Stimulated activated CD4-positive, alpha-beta T cell treated with anti-CD3 and anti-CD28 coated beads, Interleukin-15, amount 100 ng/mL, for 48 hours (primary cell): ENCODE data around the gene TSPAN3.

Experiments used
- DNase-seq, 2 donors: peaks; one replicate each; pipeline ENCODE4 v3.0.0-alpha.2; 2020; ENCODE audit warnings: low read depth in 2 of 2

Gene TSPAN3

DNA sequence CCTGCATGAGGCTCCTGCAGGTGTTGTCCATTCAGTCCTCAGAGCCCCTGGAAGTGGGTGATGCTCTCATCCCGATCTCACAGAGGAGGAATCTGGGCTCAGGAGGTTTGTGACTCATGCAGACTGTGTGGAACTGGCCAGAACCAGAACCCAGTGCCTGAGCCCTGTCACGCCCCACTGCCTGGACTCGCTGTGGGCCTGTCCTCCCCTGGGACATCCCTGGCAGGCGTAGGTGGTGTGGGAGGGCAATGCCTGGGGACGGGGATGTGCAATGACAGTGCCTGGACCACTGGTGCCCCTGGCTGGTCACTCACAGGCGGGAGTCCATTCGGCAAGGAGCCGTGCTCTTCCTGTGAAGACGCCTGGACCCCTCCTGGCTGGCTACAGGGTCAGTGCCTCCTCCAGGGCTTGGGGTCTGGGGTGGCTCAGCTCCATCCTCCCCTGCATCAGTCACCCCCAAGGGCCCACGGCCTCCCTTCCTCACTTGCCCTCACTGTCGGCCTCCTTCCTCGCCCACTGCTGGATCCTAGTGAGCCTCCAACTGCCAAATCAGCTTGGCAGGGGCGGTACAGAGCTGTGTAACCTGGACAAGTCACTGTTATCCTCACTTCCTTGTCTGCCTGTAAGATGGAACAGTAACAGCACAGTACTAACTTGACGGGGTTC lies 61.1 kb downstream of the TSPAN3 start:
- no peak for DNase-seq

DNA sequence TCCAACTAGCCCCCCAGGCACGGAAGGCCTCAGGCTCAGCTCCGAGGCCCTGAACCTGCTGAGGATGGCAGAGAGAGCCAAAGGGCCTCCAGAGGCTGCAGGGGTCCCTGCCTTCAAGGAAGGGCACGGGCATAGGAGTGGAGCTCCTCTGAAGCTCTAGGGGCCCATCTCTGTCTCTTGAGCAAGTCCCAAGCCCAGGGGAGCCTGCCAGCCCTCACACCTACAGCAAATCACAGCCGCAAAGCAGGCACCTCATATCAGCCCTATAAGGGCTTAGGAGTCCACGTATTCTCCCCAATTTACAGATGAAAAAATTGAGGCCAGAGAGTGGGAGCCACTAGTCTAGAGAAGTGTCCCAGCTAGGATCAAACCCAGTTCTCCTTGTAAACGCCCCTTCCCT lies 61.7 kb downstream of the TSPAN3 start:
- DNase-seq = no peak

DNA sequence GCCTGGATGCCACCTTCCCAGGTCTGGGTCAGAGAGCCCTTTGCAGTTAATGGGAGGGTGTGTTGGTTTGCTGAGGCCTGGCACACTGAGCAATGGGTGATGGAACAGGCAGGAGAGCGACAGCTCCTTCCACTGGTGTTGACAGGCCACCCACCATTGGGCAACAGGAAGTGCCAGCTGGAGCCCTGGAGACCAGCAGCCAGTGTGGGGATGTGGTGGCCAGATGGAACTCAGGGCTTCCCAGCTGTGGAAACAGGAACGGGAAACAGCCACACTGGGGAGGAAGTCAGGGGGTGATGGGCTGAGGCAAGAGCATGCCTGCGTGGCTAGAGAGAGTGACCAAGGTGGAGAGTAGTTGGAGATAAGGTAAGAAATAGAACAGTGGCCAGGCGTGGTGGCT lies 66.7 kb downstream of the TSPAN3 start:
- no peak for DNase-seq

DNA sequence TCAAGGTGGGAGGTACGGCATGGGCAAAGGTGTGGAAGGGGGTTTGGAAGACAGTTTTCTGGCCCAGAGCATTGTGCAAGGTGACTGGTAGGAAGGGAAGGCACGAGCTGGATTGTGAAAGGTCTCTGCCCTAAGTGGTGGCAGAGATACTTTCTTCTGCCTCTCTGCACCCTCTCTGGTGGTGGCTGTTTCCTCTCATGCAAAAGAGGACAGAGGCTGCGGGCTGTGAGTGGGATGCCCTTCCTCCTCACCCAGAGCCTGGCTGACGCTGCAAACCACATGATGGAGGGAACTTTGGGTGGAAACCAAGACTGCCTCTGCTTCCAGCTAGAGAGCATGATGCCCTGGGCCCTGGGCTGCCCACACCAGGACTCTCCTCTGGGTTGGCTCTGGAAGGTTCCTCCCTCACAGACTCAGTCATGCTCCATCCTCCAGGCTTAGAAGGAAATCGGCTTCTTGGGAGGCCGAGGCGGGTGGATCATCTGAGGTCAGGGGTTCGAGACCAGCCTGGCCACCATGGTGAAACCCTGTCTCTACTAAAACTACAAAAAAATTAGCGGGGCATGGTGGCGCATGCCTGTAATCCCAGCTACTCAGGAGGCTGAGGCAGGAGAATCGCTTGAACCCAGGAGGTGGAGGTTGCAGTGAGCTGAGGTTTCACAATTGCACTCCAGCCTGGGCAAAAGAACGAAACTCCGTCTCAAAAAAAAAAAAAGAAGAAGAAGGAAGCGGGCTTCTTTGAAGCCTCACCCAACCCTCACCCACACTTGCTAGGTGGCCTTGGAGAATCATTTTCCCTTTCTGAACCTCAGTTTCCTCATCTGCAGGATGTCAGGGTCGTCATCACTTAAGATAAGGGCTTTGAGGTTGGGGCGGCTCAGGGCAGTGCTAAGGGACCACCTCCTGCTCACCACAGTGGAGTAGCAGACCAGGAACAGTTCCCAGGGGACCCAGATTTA lies 67.7 kb downstream of the TSPAN3 start:
- peak; percentile 65 to 68 for DNase-seq

DNA sequence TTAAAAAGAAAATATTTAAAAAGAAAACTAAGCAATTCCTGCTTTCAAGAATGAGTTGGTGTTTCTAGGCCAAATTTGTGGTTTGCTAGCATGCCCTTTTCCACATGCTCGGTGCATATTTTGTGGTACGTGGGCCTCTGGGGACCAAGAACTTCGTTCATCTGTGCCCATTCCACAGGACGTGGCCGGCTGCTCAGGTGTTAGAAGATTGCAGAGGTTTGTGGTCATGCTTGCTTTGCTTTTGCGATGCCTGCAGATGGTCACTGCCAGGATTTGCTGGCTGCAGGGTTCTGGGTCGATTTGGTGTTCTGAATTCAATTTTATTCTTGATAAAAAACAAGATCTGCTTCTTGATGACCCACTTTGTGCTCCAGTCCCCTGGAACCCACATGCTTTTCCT lies 68.5 kb downstream of the TSPAN3 start:
- DNase-seq = no peak

DNA sequence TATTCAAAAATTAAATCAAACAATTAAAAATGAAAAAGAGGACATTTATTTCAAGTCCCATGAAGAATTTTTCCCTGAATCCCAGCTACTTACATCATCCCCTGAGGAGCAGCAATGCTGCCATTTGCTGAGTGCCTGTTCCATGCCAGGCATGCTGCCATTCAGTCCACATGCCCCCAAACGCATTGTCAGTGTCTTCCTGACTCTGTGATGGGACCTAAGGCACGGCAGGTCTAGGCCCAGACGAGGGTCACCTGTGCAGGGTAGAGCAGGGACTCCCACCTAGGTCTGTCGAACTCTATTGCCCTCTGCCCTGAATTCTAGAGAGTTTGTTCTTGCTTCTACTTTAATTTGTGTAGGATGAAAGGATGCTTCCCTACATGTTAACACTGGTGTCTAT lies 68.9 kb downstream of the TSPAN3 start:
- no peak for DNase-seq

DNA sequence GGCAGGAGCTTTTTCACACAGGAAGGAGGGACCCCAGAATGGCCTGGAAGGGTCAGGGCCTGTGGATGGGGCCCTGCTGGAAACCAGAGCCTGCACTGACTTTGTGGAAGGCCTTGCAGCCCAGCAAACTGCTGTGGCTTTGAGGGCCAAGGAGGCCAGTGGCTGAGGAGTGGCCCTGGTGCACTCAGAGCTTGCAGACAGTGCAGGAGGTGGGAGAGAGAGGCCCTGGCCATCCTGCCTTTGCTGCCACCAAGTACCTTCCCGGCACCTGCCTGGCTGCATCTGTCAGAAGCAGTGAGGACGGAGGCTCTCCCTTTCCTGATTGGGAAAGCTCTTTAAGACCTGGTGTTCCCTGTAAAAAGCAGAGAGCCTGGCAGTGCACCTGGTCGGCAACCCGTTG lies 69.6 kb downstream of the TSPAN3 start:
- DNase-seq = no peak

DNA sequence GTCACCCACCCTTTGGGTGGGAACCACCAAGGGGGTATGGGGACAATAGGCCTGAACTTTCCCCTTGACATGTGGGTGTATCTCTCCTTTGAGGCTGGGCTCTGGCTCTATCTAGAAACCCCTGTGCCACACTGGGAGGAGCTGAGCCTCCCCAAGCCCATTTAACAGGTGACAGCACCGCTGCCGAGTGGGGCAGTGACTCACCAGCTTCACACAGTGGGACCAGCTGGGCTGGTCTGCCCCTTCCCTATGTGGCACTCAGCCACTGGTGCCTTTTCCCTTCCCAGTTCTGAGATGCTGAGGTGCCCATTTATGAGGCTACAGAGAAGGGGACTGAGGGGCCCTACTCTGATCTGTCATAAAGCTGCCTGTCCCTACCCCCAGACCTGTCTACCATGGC lies 70.9 kb downstream of the TSPAN3 start:
- no peak for DNase-seq

DNA sequence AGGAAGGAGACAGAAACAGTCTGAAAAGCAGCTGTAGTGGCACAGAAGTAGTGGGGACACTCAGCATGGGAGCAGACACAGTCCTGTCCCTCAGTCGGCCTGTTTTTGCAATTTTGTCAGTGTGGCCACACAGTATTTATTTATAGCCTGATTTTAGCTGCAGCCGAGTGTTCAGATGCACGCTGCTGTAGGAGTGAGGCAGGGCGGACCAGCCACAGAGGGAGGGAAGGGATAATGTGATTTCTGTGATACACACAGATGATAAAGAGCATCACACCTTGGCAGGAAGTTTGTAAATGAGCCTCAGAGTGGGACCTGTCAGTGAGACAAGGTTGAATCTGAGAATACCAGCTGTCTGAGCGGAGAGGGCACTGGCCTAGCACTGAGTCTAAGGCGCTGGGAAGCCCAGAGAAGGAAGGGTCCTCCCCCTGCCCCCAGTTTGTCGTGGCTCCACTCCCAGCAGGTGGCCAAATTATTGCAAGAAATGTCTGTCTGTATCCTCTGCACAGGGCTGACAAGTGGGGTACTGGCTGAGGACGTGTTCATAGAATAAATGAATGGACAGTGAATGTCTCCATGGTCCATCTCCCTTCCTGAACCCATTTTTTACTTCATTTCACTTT lies 72.1 kb downstream of the TSPAN3 start:
- DNase-seq = no peak

DNA sequence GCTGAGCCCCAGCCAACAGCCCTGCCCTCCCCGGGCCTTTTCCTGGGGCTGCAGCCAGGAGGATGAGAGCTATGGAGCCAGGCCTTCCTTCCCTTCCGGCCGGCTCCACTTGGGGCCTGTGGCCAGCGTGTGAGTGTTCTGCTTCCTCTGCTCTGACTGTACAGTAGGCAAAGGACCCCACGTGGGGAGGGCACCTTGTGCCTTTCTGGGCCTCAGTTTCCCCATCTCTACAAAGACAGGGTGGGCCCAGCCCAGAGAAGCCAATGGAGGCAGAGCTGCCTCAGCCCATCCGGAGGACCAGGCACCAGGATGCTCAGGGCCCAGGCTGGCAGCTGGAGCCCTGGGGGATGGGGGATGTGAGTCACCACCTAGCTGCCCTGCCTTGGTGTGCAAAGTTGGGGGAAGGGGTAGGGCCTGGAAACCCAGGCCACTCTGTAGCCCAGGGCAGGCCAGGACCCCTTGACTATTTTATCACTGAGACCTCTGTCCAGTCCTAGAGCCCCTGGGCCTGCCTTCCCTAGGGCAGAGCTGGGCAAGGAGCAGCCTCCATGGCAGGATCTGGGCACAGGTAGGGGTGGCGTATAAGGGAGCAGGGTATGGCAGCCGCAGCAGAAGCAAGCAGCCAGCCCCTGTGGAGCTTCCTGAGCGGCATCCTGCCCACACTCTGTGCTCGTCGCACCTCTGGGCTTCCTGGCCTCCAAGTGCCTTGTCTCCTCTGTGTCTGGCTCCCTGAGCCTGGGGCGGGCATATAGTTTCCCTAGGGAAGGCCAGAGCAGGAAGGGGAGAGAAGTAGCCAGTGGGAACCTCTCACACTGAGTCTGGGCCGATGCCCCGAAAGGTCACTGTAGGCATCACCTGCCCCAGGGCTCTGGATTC lies 74.1 kb downstream of the TSPAN3 start:
- peak; percentile 28 to 62 for DNase-seq

DNA sequence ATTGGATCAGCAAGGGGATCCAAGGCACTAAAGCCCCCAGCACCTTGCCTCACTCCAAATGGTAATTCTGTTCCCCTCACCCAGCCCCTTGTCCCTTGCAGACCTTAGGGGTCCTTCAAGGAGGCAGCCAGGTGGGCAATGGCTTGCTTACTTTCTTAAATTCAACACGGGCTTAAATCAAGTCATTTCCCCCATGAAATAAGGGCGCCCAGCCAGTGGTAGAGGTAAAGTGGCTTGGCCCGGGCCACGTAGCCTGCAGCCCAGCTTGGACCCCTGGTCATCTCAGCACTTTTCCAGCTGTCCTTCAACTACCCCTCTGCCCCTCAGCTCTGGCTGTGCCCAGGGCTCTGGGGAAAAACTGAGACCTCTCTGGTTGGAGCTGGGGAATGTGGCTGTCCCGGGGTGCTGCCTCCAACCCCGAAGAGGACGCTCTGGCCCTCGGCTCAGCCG lies 74.8 kb downstream of the TSPAN3 start:
- DNase-seq = no peak

DNA sequence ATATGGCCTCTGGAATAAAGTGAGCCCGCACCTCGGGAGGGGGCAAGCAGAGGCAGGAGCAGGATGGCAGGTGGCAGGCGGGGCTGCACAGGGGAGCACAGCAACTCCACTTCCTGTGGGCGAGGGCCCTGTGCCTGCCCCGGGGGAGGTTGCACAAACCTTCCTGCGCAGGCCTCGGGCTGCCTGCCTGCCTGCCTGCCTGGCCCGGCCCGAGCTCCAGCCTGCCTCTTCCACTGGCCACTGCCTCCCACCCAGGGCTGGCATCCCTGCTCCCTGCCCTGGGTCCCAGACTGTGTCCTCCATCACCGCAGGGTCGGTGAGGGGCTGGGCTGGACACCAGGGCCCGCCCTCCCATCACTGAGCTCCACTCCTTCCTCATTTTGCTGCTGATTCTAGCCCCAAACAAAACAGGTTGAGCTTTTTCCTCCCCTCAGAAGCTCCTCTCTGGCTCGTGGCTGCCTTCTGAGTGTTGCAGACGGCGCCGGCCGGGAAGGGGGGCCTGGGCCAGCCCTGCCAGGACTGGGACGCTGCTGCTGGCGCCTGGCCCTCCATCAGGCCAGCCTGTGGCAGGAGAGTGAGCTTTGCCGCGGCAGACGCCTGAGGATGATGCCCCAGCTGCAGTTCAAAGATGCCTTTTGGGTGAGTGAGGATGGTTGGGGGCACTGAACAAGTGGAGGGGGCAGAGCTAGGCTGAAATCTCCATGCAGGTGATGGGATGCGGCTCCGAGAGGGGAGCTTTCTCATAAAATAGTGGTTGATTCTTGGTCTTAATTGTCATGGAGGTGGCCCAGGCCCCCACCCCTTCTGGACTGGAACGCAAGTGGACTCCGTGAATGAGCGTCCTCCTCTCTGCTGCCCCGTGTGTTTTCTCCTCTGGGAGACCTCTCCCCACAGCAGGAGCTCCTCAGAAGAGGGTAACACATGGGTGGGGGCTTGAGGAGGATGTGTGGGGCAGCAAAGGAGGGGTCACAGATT lies 75.7 kb downstream of the TSPAN3 start, which contains the start of gene PSTPIP1:
TSS of gene PSTPIP1 (plus strand) at position 156 of the 975 bp plus-strand sequence. CDS start at position 604, 448 bp downstream.
- DNase-seq = peak; percentile 41 to 63

DNA sequence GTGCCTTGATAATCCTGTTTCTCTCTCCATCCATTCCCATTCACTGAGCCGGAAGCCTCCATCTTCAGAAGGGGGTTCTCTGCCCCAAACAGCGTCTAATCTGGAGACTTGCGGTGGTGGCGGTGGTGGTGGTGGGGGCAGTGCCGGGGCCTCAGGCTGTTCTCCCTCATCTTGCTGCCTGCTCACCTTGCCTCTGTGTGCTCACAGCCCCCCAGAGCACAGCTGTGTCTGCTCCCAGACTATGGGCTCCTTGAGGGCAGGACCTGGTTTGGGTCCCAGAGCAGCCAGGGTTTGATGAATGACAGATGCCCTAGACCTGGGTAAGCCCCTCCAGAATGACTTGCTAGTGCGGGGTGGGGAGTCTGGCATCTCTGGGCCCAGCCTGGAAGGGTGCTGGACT lies 76.4 kb downstream of the TSPAN3 start:
- no peak for DNase-seq

DNA sequence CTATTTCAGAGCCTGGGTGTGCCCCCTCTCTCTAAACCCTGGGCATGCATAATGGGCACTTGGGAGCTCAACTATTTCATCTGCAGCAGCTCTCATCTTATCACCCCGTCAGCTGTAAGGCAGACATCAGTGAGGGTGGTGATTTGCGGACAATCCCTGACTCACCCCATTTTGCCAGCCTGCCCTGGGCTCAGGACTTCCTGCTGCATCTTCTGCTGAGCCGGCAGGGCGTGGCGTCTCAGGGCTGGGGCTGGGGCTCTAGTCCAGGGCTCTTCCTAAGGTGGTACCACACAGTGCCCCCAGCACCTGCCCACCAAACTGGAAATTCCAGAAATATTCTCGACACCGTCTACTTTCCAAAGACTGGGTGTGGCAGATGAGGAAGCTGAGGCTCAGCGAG lies 76.9 kb downstream of the TSPAN3 start:
- DNase-seq = peak; percentile 56 to 58

DNA sequence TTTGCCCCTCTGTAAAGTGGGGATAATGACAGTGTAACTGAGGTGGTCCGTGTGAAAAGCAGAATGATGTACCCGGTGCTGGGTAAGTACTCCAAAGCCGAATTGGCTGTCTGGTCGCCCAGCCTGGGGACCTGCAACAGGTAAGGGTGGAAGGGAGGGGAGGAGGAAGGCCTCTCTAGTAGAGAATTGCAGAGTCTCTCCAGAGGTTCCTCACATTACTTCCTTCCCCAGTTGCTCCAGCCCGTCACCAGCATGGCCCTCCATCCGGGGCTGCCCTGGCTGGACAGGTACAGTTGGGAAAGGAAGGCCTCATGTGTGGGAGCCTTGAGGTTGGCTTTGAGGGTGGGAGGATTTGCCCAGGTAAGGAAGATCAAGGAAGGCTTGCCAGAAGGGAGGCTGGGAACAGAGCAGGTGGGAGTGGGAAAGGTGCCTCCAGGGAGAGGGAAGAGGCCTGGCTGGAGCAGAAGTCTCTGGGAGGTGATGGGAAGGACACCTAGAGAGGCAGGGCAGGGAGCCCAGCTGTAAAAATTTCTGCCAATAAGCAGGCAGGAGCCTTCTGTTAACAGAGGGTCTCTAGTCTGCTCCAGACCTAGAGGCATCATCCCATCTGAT lies 77.7 kb downstream of the TSPAN3 start:
- no peak for DNase-seq

DNA sequence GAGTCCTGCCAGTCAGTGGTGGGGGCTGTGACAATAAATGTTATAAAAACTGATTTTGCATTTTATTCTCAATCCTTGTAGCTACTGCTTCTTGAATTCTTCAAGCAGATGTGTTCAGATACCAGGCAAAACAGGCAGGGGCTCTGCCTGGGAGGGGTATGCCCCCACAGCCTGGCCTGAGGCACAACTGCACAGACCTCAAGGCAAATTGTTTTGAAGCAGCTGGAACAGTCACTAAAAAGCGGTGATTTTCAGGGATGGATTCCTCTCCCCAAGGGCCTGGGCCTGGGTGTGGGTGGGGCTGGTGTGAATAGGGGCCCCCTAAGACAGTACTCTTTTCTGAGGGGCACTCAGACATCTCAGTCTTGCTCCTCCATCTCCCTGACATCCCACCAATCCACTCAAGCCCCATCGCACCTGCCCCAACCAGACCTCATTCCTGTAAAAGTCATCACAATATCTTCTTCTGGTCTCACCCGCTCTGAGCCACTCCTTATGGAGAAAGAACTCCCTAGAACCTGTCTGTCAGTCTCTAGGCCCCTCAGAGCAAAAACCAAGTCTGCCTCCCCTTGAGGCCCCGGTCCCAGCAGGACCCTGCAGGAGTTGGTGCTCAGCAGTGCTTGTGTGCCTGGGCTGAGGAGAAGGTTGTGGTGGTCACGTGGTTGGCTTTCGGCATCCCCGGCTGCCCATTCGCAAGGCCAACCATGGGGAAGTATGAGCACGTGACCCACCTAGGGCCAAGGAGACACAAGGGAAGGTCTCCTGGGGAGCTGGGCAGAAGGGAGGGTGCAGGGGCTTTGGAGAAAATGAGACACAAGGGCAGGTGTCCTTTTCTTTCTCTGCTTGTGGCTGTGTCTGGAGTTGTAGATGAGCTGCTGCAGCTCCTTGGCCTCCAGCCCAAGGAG lies 78.9 kb downstream of the TSPAN3 start:
- no peak for DNase-seq
